ENCODE measurements around the gene RALGAPA1.

GRCh38 chr14:35512765-35513164 lies 296.3 kb downstream of the RALGAPA1 start:
- no peak for TF ChIP-seq CTCF (IDR thresholded peaks at IDR 0.05)
- no peak for TF ChIP-seq POLR2A (IDR thresholded peaks at IDR 0.05)
